SK-N-SH (cell line): Measurements from ENCODE around the gene OXT. TPM values are rescaled to one million over a fixed set of nuclear protein-coding genes. Genes with fewer than 3 reads are reported as not detected.

Source experiments
- CTCF ChIA-PET: fragments of 300-600, 350-600 bp; formaldehyde crosslinking; extraction: SDS; loops from one replicate; lab custom pipeline; 2021; lab: Yijun Ruan, JAX
- POLR2A ChIA-PET: fragments of 350-600 bp; sonication (Branson Sonifier 250); formaldehyde crosslinking; extraction: SDS; loops from one replicate; lab custom pipeline; 2020; ENCODE audit warnings: antibody characterized with exemption, inconsistent platforms; lab: Yijun Ruan, JAX
- DNase-seq: peaks from one replicate; pipeline ENCODE4 v3.0.0; 2012
- H2AFZ ChIP-seq: fragments of 200-600 bp; sonication (generic); 2 replicates; pipeline ENCODE4 v1.8.1; 2016; ENCODE audit warnings: antibody characterized with exemption, mild to moderate bottlenecking, low read depth
- H3F3A ChIP-seq: fragments of 200-600 bp; sonication (generic); replicated peaks from 2 replicates; pipeline ENCODE3; 2016; ENCODE audit warnings: antibody characterized with exemption, mild to moderate bottlenecking; ENCODE audit not compliant: insufficient read depth
- H3K27ac ChIP-seq, 2 experiments: fragments of 200-500 bp in 1 of 2; fragments of 200-600 bp in 1 of 2; sonication (Bioruptor generic) in 1 of 2; sonication (generic), shearing (Covaris generic) in 1 of 2; 2 replicates each; pipeline versions ENCODE4 v1.5.1 to v1.6.1; 2014 to 2016; ENCODE audit warnings: low read depth in 2 of 2, inconsistent platforms in 1 of 2, low read length in 1 of 2, mild to moderate bottlenecking in 1 of 2, mixed read lengths in 1 of 2
- H3K27me3 ChIP-seq: fragments of 200-600 bp; sonication (generic), shearing (Covaris generic); 2 replicates; pipeline ENCODE4 v1.6.1; 2016; ENCODE audit warnings: mixed run types; ENCODE audit not compliant: insufficient read depth
- H3K36me3 ChIP-seq, 2 experiments: fragments of 200-500 bp in 1 of 2; fragments of 200-600 bp in 1 of 2; sonication (Bioruptor generic) in 1 of 2; sonication (generic) in 1 of 2; replicated peaks in 1 of 2; 2 replicates each; pipeline versions ENCODE3 to v1.5.1; 2014 to 2016; ENCODE audit warnings: low read length in 1 of 2, mild to moderate bottlenecking in 1 of 2; ENCODE audit not compliant: insufficient read depth in 2 of 2, control insufficient read depth in 1 of 2
- H3K4me1 ChIP-seq, 2 experiments: fragments of 200-500 bp in 1 of 2; fragments of 200-600 bp in 1 of 2; sonication (Bioruptor generic) in 1 of 2; sonication (generic), shearing (Covaris generic) in 1 of 2; 2 replicates each; pipeline versions ENCODE4 v1.5.1 to v1.6.1; 2014 to 2016; ENCODE audit warnings: low read depth in 1 of 2, low read length in 1 of 2, mixed run types in 1 of 2; ENCODE audit not compliant: insufficient read depth in 2 of 2, control insufficient read depth in 1 of 2
- H3K4me2 ChIP-seq: fragments of 200-600 bp; sonication (generic), shearing (Covaris generic); 2 replicates; pipeline ENCODE4 v1.6.1; 2017; ENCODE audit warnings: mixed run types
- H3K4me3 ChIP-seq, 2 experiments: fragments of 200-500 bp in 1 of 2; fragments of 200-600 bp in 1 of 2; sonication (Bioruptor generic) in 1 of 2; sonication (generic), shearing (Covaris generic) in 1 of 2; 2 replicates each; pipeline versions ENCODE4 v1.5.1 to v1.8.1; 2014 to 2016; ENCODE audit warnings: low read depth in 2 of 2, inconsistent platforms in 1 of 2, low read length in 1 of 2, mild to moderate bottlenecking in 1 of 2, mixed read lengths in 1 of 2, moderate library complexity in 1 of 2
- H3K79me2 ChIP-seq: fragments of 200-600 bp; sonication (generic); 2 replicates; pipeline ENCODE4 v1.8.1; 2017; ENCODE audit warnings: mild to moderate bottlenecking; ENCODE audit not compliant: insufficient read depth
- H3K9ac ChIP-seq: fragments of 200-600 bp; sonication (generic); 2 replicates; pipeline ENCODE4 v1.6.1; 2017; ENCODE audit warnings: mixed run types
- H3K9me2 ChIP-seq: fragments of 200-600 bp; sonication (generic); 2 replicates; pipeline ENCODE4 v1.6.1; 2017; ENCODE audit warnings: mixed run types
- H3K9me3 ChIP-seq: fragments of 200-600 bp; sonication (generic); 2 replicates; pipeline ENCODE4 v1.6.1; 2017; ENCODE audit warnings: mixed run types, mild to moderate bottlenecking, moderate library complexity
- H4K20me1 ChIP-seq: fragments of 200-600 bp; sonication (generic); 2 replicates; pipeline ENCODE4 v1.6.1; 2017; ENCODE audit warnings: mild to moderate bottlenecking, mixed run types; ENCODE audit not compliant: insufficient read depth
- CTCF ChIP-seq: fragments of 200-600 bp; sonication (generic); IDR thresholded peaks from 2 replicates; pipeline ENCODE4 v1.6.1; 2017; ENCODE audit warnings: antibody characterized with exemption, mild to moderate bottlenecking, moderate library complexity
- EZH2phosphoT487 ChIP-seq: fragments of 200-600 bp; sonication (generic); IDR thresholded peaks from 2 replicates; pipeline ENCODE4 v1.6.1; 2017; ENCODE audit warnings: low read depth, mixed run types, mild to moderate bottlenecking, antibody characterized with exemption, moderate library complexity, borderline replicate concordance
- FOSL2 ChIP-seq: IDR thresholded peaks from 2 replicates; pipeline ENCODE4 v1.4.0; 2012; ENCODE audit warnings: low read depth, mild to moderate bottlenecking, moderate library complexity, borderline replicate concordance
- FOXJ3 ChIP-seq: sonication (generic); formaldehyde crosslinking; IDR thresholded peaks from 2 replicates; pipeline ENCODE4 v1.5.1; 2020; ENCODE audit warnings: mild to moderate bottlenecking, missing genetic modification reagents
- GABPA ChIP-seq: IDR thresholded peaks from 2 replicates; pipeline ENCODE4 v1.4.0; 2012; ENCODE audit warnings: low read depth, mild to moderate bottlenecking
- JUND ChIP-seq: IDR thresholded peaks from 2 replicates; pipeline ENCODE4 v1.4.0; 2012
- MEF2A ChIP-seq: IDR thresholded peaks from 2 replicates; pipeline ENCODE4 v1.4.0; 2012; ENCODE audit warnings: low read depth, borderline replicate concordance
- MXI1 ChIP-seq: IDR thresholded peaks from 2 replicates; pipeline ENCODE4 v1.6.1; 2012; ENCODE audit warnings: mild to moderate bottlenecking, low read depth, low read length, improper control_type of control experiment
- NFIC ChIP-seq: IDR thresholded peaks from 2 replicates; pipeline ENCODE4 v1.4.0; 2012; ENCODE audit warnings: borderline replicate concordance
- POLR2AphosphoS5 ChIP-seq: IDR thresholded peaks from 2 replicates; pipeline ENCODE4 v1.6.1; 2012; ENCODE audit warnings: low read depth, low read length
- RXRA ChIP-seq: IDR thresholded peaks from 2 replicates; pipeline ENCODE4 v1.4.0; 2012; ENCODE audit warnings: low read depth, mild to moderate bottlenecking, borderline replicate concordance
- SMC3 ChIP-seq: IDR thresholded peaks from 2 replicates; pipeline ENCODE4 v1.6.1; 2012; ENCODE audit warnings: low read depth, low read length, improper control_type of control experiment
- TAF1 ChIP-seq: IDR thresholded peaks from 2 replicates; pipeline ENCODE4 v1.6.1; 2012; ENCODE audit warnings: low read depth, mild to moderate bottlenecking, low read length, moderate library complexity, borderline replicate concordance
- TCF12 ChIP-seq: IDR thresholded peaks from 2 replicates; pipeline ENCODE4 v1.4.0; 2012
- USF1 ChIP-seq: IDR thresholded peaks from 2 replicates; pipeline ENCODE4 v1.4.0; 2012; ENCODE audit warnings: low read depth, borderline replicate concordance
- USF2 ChIP-seq: fragments of 150-350 bp; IDR thresholded peaks from 2 replicates; pipeline ENCODE4 v1.6.1; 2017; ENCODE audit warnings: antibody characterized with exemption, low read length, low read depth, borderline replicate concordance
- YY1 ChIP-seq: IDR thresholded peaks from 2 replicates; pipeline ENCODE4 v1.4.0; 2012; ENCODE audit warnings: low read depth, mild to moderate bottlenecking
- WGBS: methylation state at CpG from one replicate; pipeline ENCODE4 v1.1.6; 2017; ENCODE audit warnings: low lambda C conversion rate; 5-methylcytosine and 5-hydroxymethylcytosine counted together
- polyA plus RNA-seq, 3 experiments: library from polyadenylated mRNA; depleted of rRNA; stranded (reverse); fragments of >200 nt; gene quantifications; 2 replicates each; pipeline ENCODE4 v1.2.3, GENCODE V29; 2012
- TF ChIP-seq, protein P1 (sequence below): IDR thresholded peaks from 2 replicates; pipeline ENCODE4 v1.6.1; 2012; ENCODE audit warnings: mild to moderate bottlenecking, low read depth, low read length, moderate library complexity

Gene OXT
- polyA plus RNA-seq, 1 of the 3 experiments (the other 2 are of a cell fraction): not detected

GRCh38 chr20:3084283-3084985 is 13.0 kb downstream of the OXT start, which contains the start of gene AVP:
Gene AVP (minus strand): TSS chr20:3084724. CDS start chr20:3084674, 50 bp downstream.
- Histone ChIP-seq H2AFZ (no peak within 1 kb of the TSS), H3F3A (no peaks in the 10 kb centered on the region)
- TF ChIP-seq NFIC: no peak
- TF ChIP-seq, all 33 proteins: peak for 0
- H3K36me3 ChIP-seq: no peaks in the 10 kb centered on the region
- H3K4me3 ChIP-seq: no peak within 1 kb of the TSS
- no peaks in the 10 kb centered on the region for H3K9me3 ChIP-seq
- CTCF ChIA-PET: no interaction called here
- no peaks in the 10 kb centered on the region for H3K27me3 ChIP-seq
- no peak for DNase-seq
- H3K27ac ChIP-seq: no peak within 1 kb of the TSS
- H3K9ac ChIP-seq: no peak within 1 kb of the TSS
- no peaks in the 10 kb centered on the region for H4K20me1 ChIP-seq
- no peaks in the 10 kb centered on the region for H3K79me2 ChIP-seq
- no peaks in the 10 kb centered on the region for H3K9me2 ChIP-seq
- H3K4me2 ChIP-seq: no peak within 1 kb of the TSS
- POLR2A ChIA-PET: no interaction called here
- H3K4me1 ChIP-seq: peaks cover 2 to 5% of the 10 kb centered on the region in 2 experiments; a peak in 2 of 4 replicates
- WGBS: 88% methylated on average over 7 of the region's 28 CpGs

GRCh38 chr20:3084986-3085360 is 13.6 kb downstream of the OXT start:
- Histone ChIP-seq H3K9me3 (no peaks in the 10 kb centered on the region), H3K27me3 (no peaks in the 10 kb centered on the region), H3K36me3 (no peaks in the 10 kb centered on the region), H3K79me2 (no peaks in the 10 kb centered on the region), H3K4me1 (peaks cover 2 to 5% of the 10 kb centered on the region in 2 experiments; a peak in 2 of 4 replicates), H3K9ac (no peak overlapping the region), H3F3A (no peaks in the 10 kb centered on the region), H3K4me3 (no peak overlapping the region), H3K9me2 (no peaks in the 10 kb centered on the region), H2AFZ (no peak overlapping the region), H3K4me2 (no peak overlapping the region), H3K27ac (no peak overlapping the region), H4K20me1 (no peaks in the 10 kb centered on the region)
- TF ChIP-seq RXRA: no peak
- TF ChIP-seq SMC3: no peak
- no peak for TF ChIP-seq JUND
- no peak for TF ChIP-seq USF1
- TF ChIP-seq TAF1: no peak
- TF ChIP-seq GABPA: no peak
- TF ChIP-seq FOXJ3: no peak
- no peak for TF ChIP-seq EZH2phosphoT487
- no peak for TF ChIP-seq USF2
- no peak for TF ChIP-seq MEF2A
- TF ChIP-seq MXI1: no peak
- no peak for TF ChIP-seq POLR2AphosphoS5
- TF ChIP-seq CTCF: no peak
- TF ChIP-seq, protein P1, sequence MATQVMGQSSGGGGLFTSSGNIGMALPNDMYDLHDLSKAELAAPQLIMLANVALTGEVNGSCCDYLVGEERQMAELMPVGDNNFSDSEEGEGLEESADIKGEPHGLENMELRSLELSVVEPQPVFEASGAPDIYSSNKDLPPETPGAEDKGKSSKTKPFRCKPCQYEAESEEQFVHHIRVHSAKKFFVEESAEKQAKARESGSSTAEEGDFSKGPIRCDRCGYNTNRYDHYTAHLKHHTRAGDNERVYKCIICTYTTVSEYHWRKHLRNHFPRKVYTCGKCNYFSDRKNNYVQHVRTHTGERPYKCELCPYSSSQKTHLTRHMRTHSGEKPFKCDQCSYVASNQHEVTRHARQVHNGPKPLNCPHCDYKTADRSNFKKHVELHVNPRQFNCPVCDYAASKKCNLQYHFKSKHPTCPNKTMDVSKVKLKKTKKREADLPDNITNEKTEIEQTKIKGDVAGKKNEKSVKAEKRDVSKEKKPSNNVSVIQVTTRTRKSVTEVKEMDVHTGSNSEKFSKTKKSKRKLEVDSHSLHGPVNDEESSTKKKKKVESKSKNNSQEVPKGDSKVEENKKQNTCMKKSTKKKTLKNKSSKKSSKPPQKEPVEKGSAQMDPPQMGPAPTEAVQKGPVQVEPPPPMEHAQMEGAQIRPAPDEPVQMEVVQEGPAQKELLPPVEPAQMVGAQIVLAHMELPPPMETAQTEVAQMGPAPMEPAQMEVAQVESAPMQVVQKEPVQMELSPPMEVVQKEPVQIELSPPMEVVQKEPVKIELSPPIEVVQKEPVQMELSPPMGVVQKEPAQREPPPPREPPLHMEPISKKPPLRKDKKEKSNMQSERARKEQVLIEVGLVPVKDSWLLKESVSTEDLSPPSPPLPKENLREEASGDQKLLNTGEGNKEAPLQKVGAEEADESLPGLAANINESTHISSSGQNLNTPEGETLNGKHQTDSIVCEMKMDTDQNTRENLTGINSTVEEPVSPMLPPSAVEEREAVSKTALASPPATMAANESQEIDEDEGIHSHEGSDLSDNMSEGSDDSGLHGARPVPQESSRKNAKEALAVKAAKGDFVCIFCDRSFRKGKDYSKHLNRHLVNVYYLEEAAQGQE: no peak
- no peak for TF ChIP-seq YY1
- no peak for TF ChIP-seq TCF12
- no peak for TF ChIP-seq FOSL2
- 97% methylated on average over 7 of the region's 7 CpGs for whole genome bisulfite sequencing
- POLR2A ChIA-PET: no interaction called here
- CTCF ChIA-PET: interaction anchor here (1.2 kb wide), 1 partner anchor 30 kb away, joined by 3 read pairs; no protein-coding TSS in a partner anchor
- no peak for DNase-seq
